Spleen (tissue), 11 donors: ENCODE data around the gene CSF3R. TPM values are rescaled to one million over a fixed set of nuclear protein-coding genes. Genes with fewer than 3 reads are reported as not detected.

Experiments
- DNase-seq: peaks from one replicate; pipeline ENCODE4 v3.0.0-alpha.2; 2020
- H3K27ac ChIP-seq, 8 donors: fragments of 200-600 bp; sonication (generic) in 7 of 8; 1 replicate in 4 of 8; 2 replicates in 4 of 8; pipeline versions ENCODE4 v1.5.0 to v1.8.0; 2016 to 2021; ENCODE audit warnings: inconsistent platforms in 4 of 8, mild to moderate bottlenecking in 4 of 8, moderate library complexity in 1 of 8
- H3K27me3 ChIP-seq, 7 donors: fragments of 200-600 bp; sonication (generic) in 6 of 7; replicated peaks in 1 of 7; 1 replicate in 4 of 7; 2 replicates in 3 of 7; pipeline versions ENCODE4 v1.5.0 to v1.8.0; 2016 to 2021; ENCODE audit warnings: inconsistent platforms in 3 of 7, mild to moderate bottlenecking in 1 of 7
- H3K36me3 ChIP-seq, 6 donors: fragments of 200-600 bp; sonication (generic) in 5 of 6; 1 replicate in 4 of 6; 2 replicates in 2 of 6; pipeline versions ENCODE4 v1.5.0 to v1.8.0; 2016 to 2021; ENCODE audit warnings: inconsistent platforms in 2 of 6
- H3K4me1 ChIP-seq, 6 donors: fragments of 200-600 bp; sonication (generic) in 5 of 6; 1 replicate in 3 of 6; 2 replicates in 3 of 6; pipeline versions ENCODE4 v1.5.0 to v1.8.0; 2016 to 2021; ENCODE audit warnings: inconsistent platforms in 3 of 6
- H3K4me3 ChIP-seq, 8 donors: fragments of 200-600 bp; sonication (generic) in 7 of 8; 1 replicate in 4 of 8; 2 replicates in 4 of 8; pipeline versions ENCODE4 v1.5.0 to v1.8.0; 2016 to 2021; ENCODE audit warnings: inconsistent platforms in 4 of 8, mild to moderate bottlenecking in 4 of 8, moderate library complexity in 2 of 8
- H3K9me3 ChIP-seq, 8 donors: fragments of 200-600 bp; sonication (generic) in 7 of 8; 1 replicate in 4 of 8; 2 replicates in 4 of 8; pipeline versions ENCODE4 v1.5.0 to v1.8.0; 2016 to 2021; ENCODE audit warnings: inconsistent platforms in 4 of 8
- POLR2A ChIP-seq, 3 donors: fragments of 450-650 bp; IDR thresholded peaks; one replicate each; pipeline ENCODE4 v1.5.1; 2017; ENCODE audit warnings: antibody characterized with exemption in 3 of 3, mild to moderate bottlenecking in 1 of 3
- POLR2AphosphoS5 ChIP-seq, 3 donors: sonication (generic); formaldehyde crosslinking; IDR thresholded peaks; one replicate each; pipeline ENCODE4 v1.5.1; 2017; ENCODE audit warnings: antibody characterized with exemption in 3 of 3
- WGBS, 5 donors: extraction: QIAGEN DNeasy Blood & Tissue Kit in 3 of 5; methylation state at CpG; one replicate each; pipeline versions ENCODE4 v1.1.5 to v1.1.7; 2013 to 2018; 5-methylcytosine and 5-hydroxymethylcytosine counted together
- intact Hi-C: fragments of 100-400 bp; cut with DNase I; formaldehyde crosslinking; loops from one replicate; pipeline ENCODE4 v1.15.0; 2023; ENCODE audit warnings: low total_unique reads
- polyA plus RNA-seq, 3 donors: library from polyadenylated mRNA; stranded (reverse); fragments of 200-250 nt; gene quantifications; one replicate each; pipeline ENCODE4 v1.2.1, GENCODE V29; 2013
- total RNA-seq, 7 donors: library from RNA; depleted of rRNA in 3 of 7; stranded (reverse); fragments of >200 nt in 3 of 7; fragmentation: NEBNext Ultra II Directional in 4 of 7; extraction: Animal tissue kit (Norgen Biotek cat#: 25700) in 4 of 7; gene quantifications; one replicate each; pipeline versions ENCODE4 v1.1.0 to v1.2.1, GENCODE V29; 2016 to 2021
- TF ChIP-seq, protein P1 (sequence below), 11 experiments: fragments of 200-600 bp in 7 of 11; fragments of 450-650 bp in 4 of 11; sonication (generic) in 4 of 11; IDR thresholded peaks in 8 of 11; conservative IDR thresholded peaks in 3 of 11; 1 replicate in 7 of 11; 2 replicates in 4 of 11; pipeline versions ENCODE4 v1.4.0 to v1.8.0; 2016 to 2021; ENCODE audit warnings: antibody characterized with exemption in 11 of 11, inconsistent platforms in 4 of 11, mild to moderate bottlenecking in 1 of 11
- donor health status: healthy with polysubstance abuse.
- donor health status: DM: no; HTN: no; CAD: no; lungs with moderate emphysema.
- donor health status: DM: no; HTN: no; CAD: no.
- donor health status: Bipolar disorder and iron deficiency.
- donor health status: healthy.
- donor health status: DM: no; HTN: no; CAD: no.
- donor health status: DM: yes; HTN: yes; CAD: no.

Gene CSF3R
- total and polyA plus RNA-seq, 10 donors, result 8.9 to 795 (median 220) TPM

DNA sequence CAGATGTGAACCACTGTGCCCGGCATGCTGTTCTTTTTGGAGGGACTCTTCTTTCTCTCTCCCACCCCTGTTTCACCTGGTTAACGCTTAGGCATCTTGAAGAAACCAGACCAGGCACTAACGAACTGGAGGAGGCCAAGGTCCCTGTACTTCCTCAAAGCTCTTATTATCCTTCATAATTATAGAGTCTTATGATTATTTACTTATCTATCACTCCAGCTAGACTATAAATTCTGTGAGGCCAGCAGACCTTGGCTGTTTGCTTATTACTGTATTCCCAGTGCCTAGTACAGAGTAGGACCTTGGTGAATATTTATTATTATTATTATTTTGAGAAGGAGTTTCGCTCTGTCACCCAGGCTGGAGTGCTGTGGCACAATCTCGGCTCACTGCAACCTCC lies 5.8 kb downstream of the CSF3R start:
- 81 to 88% (median 82%) methylated on average over 5 of the region's 5 CpGs for WGBS, 5 donors
- Histone ChIP-seq H3K4me1 (peaks cover 0 to 18% (median 2%) of the 10 kb centered on the region in 6 donors), H3K4me3 (no peak overlapping the region), H3K27ac (no peak overlapping the region), H3K36me3 (peaks cover 0 to 93% (median 2%) of the 10 kb centered on the region in 6 donors), H3K27me3 (peaks cover 0 to 7% (median 0%) of the 10 kb centered on the region in 7 donors), H3K9me3 (no peaks in the 10 kb centered on the region)
- DNase-seq, result no peak
- intact Hi-C loops, result no loop called here
- no peak for TF ChIP-seq POLR2AphosphoS5 (IDR thresholded peaks at IDR 0.05)
- TF ChIP-seq POLR2A (IDR thresholded peaks at IDR 0.05), result no peak
- TF ChIP-seq, protein P1, sequence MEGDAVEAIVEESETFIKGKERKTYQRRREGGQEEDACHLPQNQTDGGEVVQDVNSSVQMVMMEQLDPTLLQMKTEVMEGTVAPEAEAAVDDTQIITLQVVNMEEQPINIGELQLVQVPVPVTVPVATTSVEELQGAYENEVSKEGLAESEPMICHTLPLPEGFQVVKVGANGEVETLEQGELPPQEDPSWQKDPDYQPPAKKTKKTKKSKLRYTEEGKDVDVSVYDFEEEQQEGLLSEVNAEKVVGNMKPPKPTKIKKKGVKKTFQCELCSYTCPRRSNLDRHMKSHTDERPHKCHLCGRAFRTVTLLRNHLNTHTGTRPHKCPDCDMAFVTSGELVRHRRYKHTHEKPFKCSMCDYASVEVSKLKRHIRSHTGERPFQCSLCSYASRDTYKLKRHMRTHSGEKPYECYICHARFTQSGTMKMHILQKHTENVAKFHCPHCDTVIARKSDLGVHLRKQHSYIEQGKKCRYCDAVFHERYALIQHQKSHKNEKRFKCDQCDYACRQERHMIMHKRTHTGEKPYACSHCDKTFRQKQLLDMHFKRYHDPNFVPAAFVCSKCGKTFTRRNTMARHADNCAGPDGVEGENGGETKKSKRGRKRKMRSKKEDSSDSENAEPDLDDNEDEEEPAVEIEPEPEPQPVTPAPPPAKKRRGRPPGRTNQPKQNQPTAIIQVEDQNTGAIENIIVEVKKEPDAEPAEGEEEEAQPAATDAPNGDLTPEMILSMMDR (IDR thresholded peaks at IDR 0.05 in 8 of 11, conservative IDR thresholded peaks at IDR 0.05 in 3 of 11), result no peak

DNA sequence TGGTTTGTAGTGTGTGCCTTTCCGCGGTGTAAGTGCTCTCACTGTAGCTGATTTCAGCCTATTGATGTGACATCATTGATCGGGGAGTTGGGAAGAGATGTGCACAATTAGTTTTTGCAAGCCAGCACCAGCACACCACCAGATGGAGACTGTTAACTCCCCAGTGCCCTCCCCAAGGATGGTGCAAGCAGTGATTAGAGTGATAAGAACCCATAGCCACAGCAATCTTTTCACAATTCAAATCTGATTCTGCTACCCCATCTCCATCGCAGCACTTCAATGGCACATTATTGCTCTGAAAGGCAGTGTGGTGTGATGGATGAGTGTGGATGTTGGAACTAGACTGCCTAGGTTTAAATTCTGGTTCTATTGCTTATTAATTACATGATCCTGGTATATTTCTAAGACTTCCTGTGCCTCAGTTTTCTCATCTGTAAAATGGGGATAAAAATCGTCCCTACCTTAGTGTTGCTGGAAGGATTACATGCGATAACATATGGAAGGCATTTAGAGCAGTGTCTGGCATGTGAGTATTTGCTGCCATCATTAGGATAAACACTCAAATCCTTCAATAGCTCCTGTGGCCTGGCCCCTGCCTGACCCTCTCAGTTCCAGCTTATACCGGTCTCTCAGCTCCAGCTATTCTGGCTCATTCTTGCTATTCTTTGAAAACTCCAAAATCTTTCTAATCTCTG lies 6.7 kb downstream of the CSF3R start:
- TF ChIP-seq, protein P1 (IDR thresholded peaks at IDR 0.05 in 8 of 11, conservative IDR thresholded peaks at IDR 0.05 in 3 of 11), result no peak
- no peak for TF ChIP-seq POLR2A (IDR thresholded peaks at IDR 0.05)
- no peak for TF ChIP-seq POLR2AphosphoS5 (IDR thresholded peaks at IDR 0.05)
- Histone ChIP-seq H3K27ac (no peak overlapping the region), H3K36me3 (peaks cover 0 to 99% (median 2%) of the 10 kb centered on the region in 6 donors), H3K4me3 (no peak overlapping the region), H3K27me3 (peaks cover 0 to 7% (median 0%) of the 10 kb centered on the region in 7 donors), H3K9me3 (no peaks in the 10 kb centered on the region), H3K4me1 (peaks cover 0 to 10% (median 2%) of the 10 kb centered on the region in 6 donors)
- no peak for DNase-seq
- whole genome bisulfite sequencing, 5 donors, result 85 to 98% (median 90%) methylated on average over 7 of the region's 7 CpGs
- intact Hi-C loops, result no loop called here

DNA sequence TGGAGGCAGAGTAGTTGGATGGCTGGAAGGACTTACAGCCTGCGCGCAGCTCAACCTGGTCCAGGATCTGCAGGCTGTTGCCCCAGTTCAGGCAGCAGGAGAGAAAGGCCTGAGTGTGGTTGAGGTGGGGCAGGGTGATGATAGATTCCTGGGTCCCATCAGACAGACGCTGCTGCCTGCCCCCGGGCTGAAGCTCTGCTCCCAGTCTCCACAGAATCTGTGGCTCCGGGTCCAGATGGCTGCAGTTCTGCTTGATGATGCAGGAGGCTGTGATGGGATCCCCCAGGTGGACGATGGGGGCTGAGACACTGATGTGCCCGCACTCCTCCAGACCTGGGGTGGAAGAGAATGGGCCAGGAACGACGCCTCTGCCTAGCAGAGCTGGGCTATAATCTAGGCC lies 7.4 kb downstream of the CSF3R start:
- intact Hi-C loops, result no loop called here
- Histone ChIP-seq H3K36me3 (peaks cover 0 to 99% (median 2%) of the 10 kb centered on the region in 6 donors), H3K9me3 (no peaks in the 10 kb centered on the region), H3K27ac (no peak overlapping the region), H3K27me3 (peaks cover 0 to 5% (median 0%) of the 10 kb centered on the region in 7 donors), H3K4me3 (no peak overlapping the region), H3K4me1 (peaks cover 0 to 9% (median 2%) of the 10 kb centered on the region in 6 donors)
- TF ChIP-seq POLR2AphosphoS5 (IDR thresholded peaks at IDR 0.05) (peak in 1 of 3 donors; percentile 49), POLR2A (IDR thresholded peaks at IDR 0.05) (no peak)
- TF ChIP-seq, protein P1 (IDR thresholded peaks at IDR 0.05 in 8 of 11, conservative IDR thresholded peaks at IDR 0.05 in 3 of 11), result no peak
- 83 to 95% (median 87%) methylated on average over 7 to 9 of the region's 9 CpGs for WGBS, 5 donors
- DNase-seq, result peak; percentile 67

DNA sequence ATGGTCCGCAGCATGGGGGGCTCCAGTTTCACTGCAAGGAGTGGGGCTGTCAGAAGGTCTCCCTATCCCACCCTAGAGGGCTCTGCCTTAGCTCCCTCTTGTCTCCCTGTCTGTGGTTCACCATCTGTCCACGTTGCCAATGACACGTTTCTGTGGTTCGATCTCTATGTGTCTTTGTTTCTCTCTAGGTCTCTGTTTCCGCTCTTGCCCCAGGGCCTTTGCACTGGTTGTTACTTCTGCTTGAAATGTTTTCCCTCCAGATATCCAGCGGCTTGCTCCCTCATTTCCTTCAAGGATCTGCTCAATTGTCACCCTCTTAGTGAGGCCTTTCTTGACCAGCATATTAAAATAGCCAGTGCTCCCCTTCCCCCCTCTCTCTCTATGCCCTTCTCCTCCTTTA lies 10.1 kb downstream of the CSF3R start:
- no peak for DNase-seq
- Histone ChIP-seq H3K27me3 (no peaks in the 10 kb centered on the region), H3K9me3 (no peaks in the 10 kb centered on the region), H3K4me3 (no peak overlapping the region), H3K27ac (no peak overlapping the region), H3K4me1 (peaks cover 0 to 6% (median 0%) of the 10 kb centered on the region in 6 donors), H3K36me3 (peaks cover 0 to 99% (median 7%) of the 10 kb centered on the region in 6 donors)
- intact Hi-C loops, result no loop called here
- TF ChIP-seq POLR2AphosphoS5 (IDR thresholded peaks at IDR 0.05) (no peak), POLR2A (IDR thresholded peaks at IDR 0.05) (no peak)
- TF ChIP-seq, protein P1 (IDR thresholded peaks at IDR 0.05 in 8 of 11, conservative IDR thresholded peaks at IDR 0.05 in 3 of 11), result no peak
- 80 to 93% (median 85%) methylated on average over 6 of the region's 6 CpGs for WGBS, 5 donors
